Measurements from ENCODE around the gene TLL2.

DNA sequence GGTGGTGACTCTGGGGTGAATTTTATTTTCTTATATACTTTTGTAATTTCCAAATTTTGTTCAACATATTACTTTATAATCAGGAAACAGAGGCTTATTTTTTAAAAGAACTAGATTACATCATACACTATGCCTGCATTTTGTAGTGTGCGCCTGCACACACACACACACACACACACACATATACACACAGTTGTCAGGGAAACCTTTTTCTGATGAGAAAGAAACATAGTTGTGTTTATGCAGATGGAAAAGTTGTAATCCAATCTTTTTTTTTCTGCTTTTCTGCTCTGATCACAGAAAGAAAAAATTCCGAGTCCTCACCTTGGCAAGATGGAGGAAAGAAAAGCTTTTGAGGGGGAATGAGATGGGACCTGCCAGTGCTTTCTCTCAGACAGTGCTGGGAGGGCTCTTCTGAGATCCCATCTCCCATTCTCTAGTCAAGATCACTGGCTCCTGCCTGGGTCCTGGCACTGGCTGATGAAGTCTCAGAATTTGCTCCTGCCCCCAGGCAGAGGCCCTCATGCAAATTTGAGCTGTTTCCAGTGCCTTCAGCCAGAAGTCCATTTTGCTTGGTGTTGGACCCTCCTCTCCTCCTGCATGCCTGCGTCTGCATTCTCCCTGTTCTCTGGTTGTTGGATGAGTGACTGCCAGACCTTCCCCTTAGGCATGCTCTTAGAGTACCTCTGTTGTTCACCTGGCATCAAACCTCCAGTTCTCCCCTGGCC is 59.7 kb downstream of the TLL2 start:
- TF ChIP-seq, protein P1, sequence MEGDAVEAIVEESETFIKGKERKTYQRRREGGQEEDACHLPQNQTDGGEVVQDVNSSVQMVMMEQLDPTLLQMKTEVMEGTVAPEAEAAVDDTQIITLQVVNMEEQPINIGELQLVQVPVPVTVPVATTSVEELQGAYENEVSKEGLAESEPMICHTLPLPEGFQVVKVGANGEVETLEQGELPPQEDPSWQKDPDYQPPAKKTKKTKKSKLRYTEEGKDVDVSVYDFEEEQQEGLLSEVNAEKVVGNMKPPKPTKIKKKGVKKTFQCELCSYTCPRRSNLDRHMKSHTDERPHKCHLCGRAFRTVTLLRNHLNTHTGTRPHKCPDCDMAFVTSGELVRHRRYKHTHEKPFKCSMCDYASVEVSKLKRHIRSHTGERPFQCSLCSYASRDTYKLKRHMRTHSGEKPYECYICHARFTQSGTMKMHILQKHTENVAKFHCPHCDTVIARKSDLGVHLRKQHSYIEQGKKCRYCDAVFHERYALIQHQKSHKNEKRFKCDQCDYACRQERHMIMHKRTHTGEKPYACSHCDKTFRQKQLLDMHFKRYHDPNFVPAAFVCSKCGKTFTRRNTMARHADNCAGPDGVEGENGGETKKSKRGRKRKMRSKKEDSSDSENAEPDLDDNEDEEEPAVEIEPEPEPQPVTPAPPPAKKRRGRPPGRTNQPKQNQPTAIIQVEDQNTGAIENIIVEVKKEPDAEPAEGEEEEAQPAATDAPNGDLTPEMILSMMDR (IDR thresholded peaks at IDR 0.05): no peak
- no peak for TF ChIP-seq POLR2A (IDR thresholded peaks at IDR 0.05)
